ENCODE results near the gene PPP2R5C.

Gene PPP2R5C

GRCh38 chr14:101947904-101948665 lies 186.6 kb downstream of the PPP2R5C start:
- peak; percentile 100 for DNase-seq (ENCODE audit: low read depth)
- no peaks in the 10 kb centered on the region for H3K27me3 ChIP-seq (replicated peaks; ENCODE audit: control insufficient read depth, insufficient read depth, low read length)
- H3K4me1 ChIP-seq (ENCODE audit: control insufficient read depth, insufficient read depth, low read length) = peaks cover 18% of the 10 kb centered on the region
- H3K9ac ChIP-seq (ENCODE audit: low read length) = peak overlapping the region; percentile 99
- peak overlapping the region; percentile 97 for H3K4me3 ChIP-seq (ENCODE audit: low read length)
- no peaks in the 10 kb centered on the region for H3K9me3 ChIP-seq (ENCODE audit: control insufficient read depth, low read length)
- no peaks in the 10 kb centered on the region for H3K36me3 ChIP-seq (ENCODE audit: control insufficient read depth, insufficient read depth, low read length, severe bottlenecking)

DNA sequence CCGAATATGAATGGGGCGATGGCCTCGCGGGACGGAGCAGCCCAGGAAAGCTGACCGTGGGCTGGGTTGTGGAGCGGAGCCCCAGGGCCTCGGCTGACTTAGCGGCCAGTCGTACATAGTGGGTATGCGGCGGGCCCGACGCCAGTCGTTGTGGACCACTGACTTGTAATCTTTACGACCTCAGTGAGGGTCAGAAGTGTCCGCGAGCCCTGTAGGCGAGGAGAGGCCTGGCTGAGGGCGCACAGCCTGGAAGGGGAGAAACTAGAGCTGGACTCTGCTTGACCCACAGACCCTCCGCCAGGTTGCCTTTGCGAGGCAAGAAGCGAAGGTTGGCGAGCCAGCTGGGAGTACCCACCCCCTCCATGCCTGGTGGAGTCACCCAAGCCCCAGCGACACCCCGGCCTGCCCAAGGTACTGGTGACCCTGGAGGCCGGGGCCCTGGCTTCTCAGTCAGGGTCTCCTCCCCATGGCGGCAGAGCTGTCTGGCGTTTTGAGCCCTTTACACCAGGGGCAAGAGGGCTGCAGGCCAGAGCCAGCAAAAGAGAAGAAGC lies 187.2 kb downstream of the PPP2R5C start:
- Histone ChIP-seq H3K4me3 (ENCODE audit: low read length) (peak overlapping the region; percentile 97), H3K9me3 (ENCODE audit: control insufficient read depth, low read length) (no peaks in the 10 kb centered on the region), H3K36me3 (ENCODE audit: control insufficient read depth, insufficient read depth, low read length, severe bottlenecking) (no peaks in the 10 kb centered on the region), H3K9ac (ENCODE audit: low read length) (peak overlapping the region; percentile 99), H3K4me1 (ENCODE audit: control insufficient read depth, insufficient read depth, low read length) (peaks cover 18% of the 10 kb centered on the region), H3K27me3 (replicated peaks; ENCODE audit: control insufficient read depth, insufficient read depth, low read length) (no peaks in the 10 kb centered on the region)
- DNase-seq (ENCODE audit: low read depth) = no peak

DNA sequence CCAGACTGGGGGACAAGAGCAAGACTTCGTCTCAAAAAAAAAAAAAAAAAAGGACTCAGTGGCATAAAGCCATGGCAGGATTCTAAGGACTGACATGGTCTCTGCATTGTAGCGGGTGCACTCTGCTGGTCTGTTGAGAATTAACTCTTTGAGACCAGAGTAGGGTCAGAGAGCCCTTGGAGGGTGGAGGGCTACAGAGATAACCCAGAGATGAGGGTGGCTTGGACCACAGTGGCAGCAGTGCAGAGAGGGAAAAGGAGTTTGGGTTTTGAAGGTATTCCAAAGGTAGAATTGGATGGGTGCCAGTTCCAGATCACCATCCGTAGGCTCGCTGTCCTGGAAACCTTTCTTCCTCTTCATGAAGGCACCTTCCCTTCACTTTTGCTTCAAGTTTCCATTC lies 188.6 kb downstream of the PPP2R5C start:
- no peaks in the 10 kb centered on the region for H3K27me3 ChIP-seq (replicated peaks; ENCODE audit: control insufficient read depth, insufficient read depth, low read length)
- peaks cover 18% of the 10 kb centered on the region for H3K4me1 ChIP-seq (ENCODE audit: control insufficient read depth, insufficient read depth, low read length)
- H3K9me3 ChIP-seq (ENCODE audit: control insufficient read depth, low read length) = no peaks in the 10 kb centered on the region
- DNase-seq (ENCODE audit: low read depth) = no peak
- peak overlapping the region; percentile 16 for H3K9ac ChIP-seq (ENCODE audit: low read length)
- no peak overlapping the region for H3K4me3 ChIP-seq (ENCODE audit: low read length)
- no peaks in the 10 kb centered on the region for H3K36me3 ChIP-seq (ENCODE audit: control insufficient read depth, insufficient read depth, low read length, severe bottlenecking)

DNA sequence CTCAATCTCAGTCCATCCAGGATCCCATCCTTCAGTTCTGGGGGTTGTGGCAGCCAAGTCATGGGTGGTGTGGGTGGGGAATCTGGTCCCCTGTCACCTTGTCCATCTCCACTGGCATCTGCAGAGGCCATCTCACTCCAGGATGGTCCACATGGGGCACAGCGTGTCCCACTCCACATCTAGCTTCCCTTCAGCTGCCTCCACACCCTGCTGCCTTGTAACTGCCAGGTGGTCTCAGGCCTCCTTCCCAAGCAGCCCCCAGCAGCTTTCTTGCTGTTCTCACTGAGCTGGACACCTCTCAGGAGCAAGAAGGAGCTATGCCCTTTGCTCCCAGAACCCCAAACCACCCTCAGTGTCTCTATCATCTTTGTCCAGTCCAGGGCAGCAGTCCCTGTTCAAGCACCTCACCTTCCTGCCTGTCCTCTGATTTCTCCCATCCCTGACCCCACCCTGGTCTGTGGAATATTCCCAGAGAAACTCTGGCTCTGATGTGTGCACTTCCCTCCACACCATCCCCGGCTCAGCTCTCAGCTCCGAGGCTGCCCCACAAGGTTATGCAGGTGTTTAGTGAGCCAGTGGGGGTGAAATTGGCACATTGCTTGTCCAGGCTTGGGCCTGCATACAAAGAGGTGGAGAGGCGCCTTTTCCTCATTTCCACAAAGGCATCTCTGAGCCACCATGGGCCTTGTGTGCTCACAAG lies 189.2 kb downstream of the PPP2R5C start:
- Histone ChIP-seq H3K4me1 (ENCODE audit: control insufficient read depth, insufficient read depth, low read length) (peaks cover 18% of the 10 kb centered on the region), H3K9me3 (ENCODE audit: control insufficient read depth, low read length) (no peaks in the 10 kb centered on the region), H3K4me3 (ENCODE audit: low read length) (no peak overlapping the region), H3K27me3 (replicated peaks; ENCODE audit: control insufficient read depth, insufficient read depth, low read length) (no peaks in the 10 kb centered on the region), H3K36me3 (ENCODE audit: control insufficient read depth, insufficient read depth, low read length, severe bottlenecking) (no peaks in the 10 kb centered on the region), H3K9ac (ENCODE audit: low read length) (peak overlapping the region; percentile 16)
- DNase-seq (ENCODE audit: low read depth) = no peak

DNA sequence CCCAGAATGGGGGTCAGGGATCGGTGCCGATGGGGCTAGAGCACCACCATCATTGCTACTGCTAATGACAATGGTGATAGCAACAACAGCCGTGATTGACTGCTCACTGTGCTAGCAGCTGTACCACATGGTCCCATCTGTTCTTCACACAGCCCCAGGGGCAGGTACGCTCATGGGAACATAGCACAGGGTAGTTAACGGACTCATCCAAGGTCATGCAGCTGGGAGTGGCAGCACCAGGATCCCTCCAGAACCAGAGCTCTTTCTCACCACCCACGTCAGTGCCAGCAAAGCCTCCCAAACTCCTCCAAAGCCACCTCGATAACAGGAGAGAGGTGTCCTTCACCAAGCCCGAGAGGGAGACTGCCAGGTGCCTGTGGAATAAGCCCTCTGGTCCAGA lies 191.6 kb downstream of the PPP2R5C start:
- Histone ChIP-seq H3K4me3 (ENCODE audit: low read length) (no peak overlapping the region), H3K4me1 (ENCODE audit: control insufficient read depth, insufficient read depth, low read length) (peaks cover 18% of the 10 kb centered on the region), H3K9me3 (ENCODE audit: control insufficient read depth, low read length) (no peaks in the 10 kb centered on the region), H3K9ac (ENCODE audit: low read length) (no peak overlapping the region), H3K27me3 (replicated peaks; ENCODE audit: control insufficient read depth, insufficient read depth, low read length) (no peaks in the 10 kb centered on the region), H3K36me3 (ENCODE audit: control insufficient read depth, insufficient read depth, low read length, severe bottlenecking) (no peaks in the 10 kb centered on the region)
- no peak for DNase-seq (ENCODE audit: low read depth)

GRCh38 chr14:101954501-101954900 lies 193.0 kb downstream of the PPP2R5C start:
- Histone ChIP-seq H3K4me3 (ENCODE audit: low read length) (no peak overlapping the region), H3K27me3 (replicated peaks; ENCODE audit: control insufficient read depth, insufficient read depth, low read length) (no peaks in the 10 kb centered on the region), H3K9me3 (ENCODE audit: control insufficient read depth, low read length) (no peaks in the 10 kb centered on the region), H3K9ac (ENCODE audit: low read length) (no peak overlapping the region), H3K4me1 (ENCODE audit: control insufficient read depth, insufficient read depth, low read length) (peaks cover 13% of the 10 kb centered on the region), H3K36me3 (ENCODE audit: control insufficient read depth, insufficient read depth, low read length, severe bottlenecking) (no peaks in the 10 kb centered on the region)
- DNase-seq (ENCODE audit: low read depth) = no peak

DNA sequence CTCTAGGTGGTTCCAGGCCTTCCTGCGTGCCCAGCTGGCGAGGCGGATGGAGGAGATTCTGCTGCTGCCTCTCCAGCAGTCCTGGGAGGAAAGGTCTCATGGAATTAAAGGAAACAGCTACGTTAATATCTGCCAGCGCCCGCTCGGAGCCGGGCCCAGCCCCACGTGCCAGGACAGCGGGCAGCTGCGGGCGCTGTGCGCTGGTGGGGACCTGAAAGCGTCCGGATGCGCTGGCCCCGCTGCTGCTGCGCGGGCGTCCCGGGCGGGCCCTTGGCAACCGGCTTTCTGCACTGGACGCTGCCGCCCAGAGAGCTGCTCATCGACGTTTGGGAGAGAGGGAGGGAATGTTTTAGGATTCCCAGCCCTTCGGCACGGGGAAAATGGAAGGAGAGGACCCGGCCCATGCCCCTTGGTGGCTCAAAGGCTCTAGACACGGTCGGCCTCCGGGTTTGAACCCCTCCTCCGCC lies 194.2 kb downstream of the PPP2R5C start:
- no peak for DNase-seq (ENCODE audit: low read depth)
- no peaks in the 10 kb centered on the region for H3K36me3 ChIP-seq (ENCODE audit: control insufficient read depth, insufficient read depth, low read length, severe bottlenecking)
- H3K27me3 ChIP-seq (replicated peaks; ENCODE audit: control insufficient read depth, insufficient read depth, low read length) = no peaks in the 10 kb centered on the region
- no peaks in the 10 kb centered on the region for H3K9me3 ChIP-seq (ENCODE audit: control insufficient read depth, low read length)
- H3K9ac ChIP-seq (ENCODE audit: low read length) = no peak overlapping the region
- peaks cover 3% of the 10 kb centered on the region for H3K4me1 ChIP-seq (ENCODE audit: control insufficient read depth, insufficient read depth, low read length)
- no peak overlapping the region for H3K4me3 ChIP-seq (ENCODE audit: low read length)

DNA sequence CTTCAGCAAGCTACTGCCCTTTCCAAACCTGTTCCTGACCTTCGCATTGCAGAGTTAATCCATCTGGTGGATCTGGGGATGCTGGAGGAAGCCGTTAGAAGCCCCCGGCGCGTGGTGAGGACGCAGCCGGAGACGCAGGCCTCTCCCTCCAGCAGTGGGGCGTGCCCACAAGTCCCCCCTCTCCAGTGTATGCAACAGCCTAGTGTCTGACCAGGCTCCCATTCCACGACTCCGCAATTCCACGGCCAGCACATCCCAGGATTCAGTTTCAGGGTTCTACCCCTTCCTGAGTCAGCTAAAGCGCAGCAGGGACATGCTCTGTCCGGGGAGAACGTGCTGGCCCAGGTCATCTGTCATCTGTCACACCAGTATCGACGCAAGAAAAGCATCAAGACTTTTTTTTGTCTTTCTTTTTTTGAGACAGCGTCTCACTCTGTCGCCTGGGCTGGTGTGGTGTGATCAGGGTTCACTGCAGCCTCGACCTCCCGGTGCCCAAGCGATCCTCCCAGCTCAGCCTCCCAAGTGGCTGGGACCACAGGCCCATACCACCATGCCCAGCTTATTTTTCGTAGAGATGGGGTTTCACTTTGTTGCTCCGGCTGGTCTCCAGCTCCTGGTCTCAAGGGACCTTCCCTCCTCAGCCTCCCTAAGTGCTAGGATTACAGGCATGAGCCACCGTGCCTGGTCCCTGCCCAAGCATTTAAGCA lies 194.8 kb downstream of the PPP2R5C start:
- H3K4me3 ChIP-seq (ENCODE audit: low read length) = no peak overlapping the region
- no peaks in the 10 kb centered on the region for H3K27me3 ChIP-seq (replicated peaks; ENCODE audit: control insufficient read depth, insufficient read depth, low read length)
- no peaks in the 10 kb centered on the region for H3K9me3 ChIP-seq (ENCODE audit: control insufficient read depth, low read length)
- no peaks in the 10 kb centered on the region for H3K4me1 ChIP-seq (ENCODE audit: control insufficient read depth, insufficient read depth, low read length)
- no peaks in the 10 kb centered on the region for H3K36me3 ChIP-seq (ENCODE audit: control insufficient read depth, insufficient read depth, low read length, severe bottlenecking)
- H3K9ac ChIP-seq (ENCODE audit: low read length) = no peak overlapping the region
- no peak for DNase-seq (ENCODE audit: low read depth)

GRCh38 chr14:101957406-101958234 lies 196.1 kb downstream of the PPP2R5C start:
- no peak overlapping the region for H3K9ac ChIP-seq (ENCODE audit: low read length)
- H3K36me3 ChIP-seq (ENCODE audit: control insufficient read depth, insufficient read depth, low read length, severe bottlenecking) = no peaks in the 10 kb centered on the region
- no peak for DNase-seq (ENCODE audit: low read depth)
- H3K4me3 ChIP-seq (ENCODE audit: low read length) = no peak overlapping the region
- no peaks in the 10 kb centered on the region for H3K9me3 ChIP-seq (ENCODE audit: control insufficient read depth, low read length)
- H3K4me1 ChIP-seq (ENCODE audit: control insufficient read depth, insufficient read depth, low read length) = peaks cover 6% of the 10 kb centered on the region
- no peaks in the 10 kb centered on the region for H3K27me3 ChIP-seq (replicated peaks; ENCODE audit: control insufficient read depth, insufficient read depth, low read length)

- no peak for DNase-seq (ENCODE audit: low read depth)
- Histone ChIP-seq H3K4me3 (ENCODE audit: low read length) (no peak overlapping the region), H3K27me3 (replicated peaks; ENCODE audit: control insufficient read depth, insufficient read depth, low read length) (no peaks in the 10 kb centered on the region), H3K9me3 (ENCODE audit: control insufficient read depth, low read length) (no peaks in the 10 kb centered on the region), H3K9ac (ENCODE audit: low read length) (no peak overlapping the region), H3K4me1 (ENCODE audit: control insufficient read depth, insufficient read depth, low read length) (peaks cover 13% of the 10 kb centered on the region), H3K36me3 (ENCODE audit: control insufficient read depth, insufficient read depth, low read length, severe bottlenecking) (no peaks in the 10 kb centered on the region)
Measured at GRCh38 chr14:101958418-101959180, 197.1 kb downstream of the PPP2R5C start.

Measured in adipocyte (in vitro differentiated cells).